ENCODE measurements around the gene SECISBP2.
A peak's percentile ranks its signal among the peaks of the same experiment; 100 is the strongest.

DNA sequence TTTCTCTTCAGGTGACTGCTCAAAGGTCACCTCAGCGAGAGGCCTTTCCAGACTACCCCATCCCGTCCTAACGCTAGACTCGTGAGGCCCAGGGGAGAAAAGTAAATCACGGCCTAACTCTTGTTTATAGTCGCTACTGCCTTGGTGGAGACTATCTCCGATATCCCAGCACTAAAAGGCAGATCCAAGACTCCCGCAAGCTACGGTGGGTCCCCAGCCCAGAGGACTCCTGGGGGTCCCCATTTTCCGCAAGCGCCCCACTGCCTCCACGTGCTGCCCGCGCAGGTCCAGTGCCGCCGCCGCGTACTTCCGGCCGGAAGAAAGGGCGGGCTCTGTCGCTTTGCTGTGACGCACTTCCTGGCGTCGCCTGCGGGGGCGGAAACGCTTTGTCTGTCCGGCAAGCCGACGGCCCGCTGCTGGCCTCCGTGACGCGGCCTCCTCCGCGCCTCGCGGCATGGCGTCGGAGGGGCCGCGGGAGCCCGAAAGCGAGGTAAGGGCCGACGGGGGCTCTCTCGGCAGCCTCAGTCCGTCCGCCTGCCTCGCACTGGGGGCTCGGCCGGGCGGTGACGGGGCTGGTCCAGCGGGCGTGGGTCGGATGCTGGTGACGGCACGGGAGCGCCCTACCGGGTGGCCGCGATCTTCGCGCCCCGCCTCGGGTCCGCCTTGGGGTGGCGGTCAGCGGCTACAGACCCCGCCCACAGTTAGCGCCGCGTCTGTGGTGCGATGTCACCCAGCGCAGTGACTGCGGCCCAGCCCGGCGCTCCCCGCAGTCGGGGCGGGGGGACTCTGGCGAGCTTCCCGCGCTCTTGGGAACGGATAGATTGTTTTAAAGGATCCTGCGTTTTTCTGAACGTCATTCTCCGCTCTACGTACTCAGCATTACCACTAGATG lies at the start of gene SECISBP2:
- TF ChIP-seq CTCF (IDR thresholded peaks at IDR 0.05; ENCODE audit: low read depth, low read length, missing input control) (peak; percentile 80), EGR1 (IDR thresholded peaks at IDR 0.05; ENCODE audit: low read depth in 2 of 2) (peak; percentile 99 to 100), REST (IDR thresholded peaks at IDR 0.05) (peak; percentile 75), FOXA1 (IDR thresholded peaks at IDR 0.05) (peak; percentile 69), MAX (IDR thresholded peaks at IDR 0.05) (peak; percentile 98), RAD21 (IDR thresholded peaks at IDR 0.05) (peak in 1 of 2 donors; percentile 78), YY1 (IDR thresholded peaks at IDR 0.05) (peak; percentile 64), HNF4A (conservative IDR thresholded peaks at IDR 0.05) (peak; percentile 25 to 35)
- TF ChIP-seq, protein P1, sequence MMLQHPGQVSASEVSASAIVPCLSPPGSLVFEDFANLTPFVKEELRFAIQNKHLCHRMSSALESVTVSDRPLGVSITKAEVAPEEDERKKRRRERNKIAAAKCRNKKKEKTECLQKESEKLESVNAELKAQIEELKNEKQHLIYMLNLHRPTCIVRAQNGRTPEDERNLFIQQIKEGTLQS (IDR thresholded peaks at IDR 0.05): no peak

Data from liver (tissue), 3 donors.